LNCaP clone FGC (cell line): ENCODE measurements around the gene FHL2.
A peak's percentile ranks its signal among the peaks of the same experiment; 100 is the strongest.

Experiments used
- DNase-seq: peaks from one replicate; pipeline ENCODE4 v3.0.0-alpha.2; 2011; ENCODE audit warnings: low read depth
- H3K4me3 ChIP-seq: 2 replicates; pipeline ENCODE4 v1.5.1; 2011; ENCODE audit warnings: mild to moderate bottlenecking, low read depth, low read length, control low read depth
- TF ChIP-seq, protein P1 (sequence below): IDR thresholded peaks from 2 replicates; pipeline ENCODE4 v1.5.1; 2012; ENCODE audit warnings: mild to moderate bottlenecking; ENCODE audit not compliant: control insufficient read depth, insufficient read depth; ENCODE audit errors: extremely low read depth

Gene FHL2

GRCh38 chr2:105378921-105379383, 19.9 kb downstream of the FHL2 start:
- no peak for DNase-seq
- H3K4me3 ChIP-seq = no peak overlapping the region
- TF ChIP-seq, protein P1, sequence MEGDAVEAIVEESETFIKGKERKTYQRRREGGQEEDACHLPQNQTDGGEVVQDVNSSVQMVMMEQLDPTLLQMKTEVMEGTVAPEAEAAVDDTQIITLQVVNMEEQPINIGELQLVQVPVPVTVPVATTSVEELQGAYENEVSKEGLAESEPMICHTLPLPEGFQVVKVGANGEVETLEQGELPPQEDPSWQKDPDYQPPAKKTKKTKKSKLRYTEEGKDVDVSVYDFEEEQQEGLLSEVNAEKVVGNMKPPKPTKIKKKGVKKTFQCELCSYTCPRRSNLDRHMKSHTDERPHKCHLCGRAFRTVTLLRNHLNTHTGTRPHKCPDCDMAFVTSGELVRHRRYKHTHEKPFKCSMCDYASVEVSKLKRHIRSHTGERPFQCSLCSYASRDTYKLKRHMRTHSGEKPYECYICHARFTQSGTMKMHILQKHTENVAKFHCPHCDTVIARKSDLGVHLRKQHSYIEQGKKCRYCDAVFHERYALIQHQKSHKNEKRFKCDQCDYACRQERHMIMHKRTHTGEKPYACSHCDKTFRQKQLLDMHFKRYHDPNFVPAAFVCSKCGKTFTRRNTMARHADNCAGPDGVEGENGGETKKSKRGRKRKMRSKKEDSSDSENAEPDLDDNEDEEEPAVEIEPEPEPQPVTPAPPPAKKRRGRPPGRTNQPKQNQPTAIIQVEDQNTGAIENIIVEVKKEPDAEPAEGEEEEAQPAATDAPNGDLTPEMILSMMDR = no peak

- TF ChIP-seq, protein P1 = no peak
- H3K4me3 ChIP-seq = no peak overlapping the region
- DNase-seq = no peak
Measured at GRCh38 chr2:105378276-105378840, 20.5 kb downstream of the FHL2 start.

DNA sequence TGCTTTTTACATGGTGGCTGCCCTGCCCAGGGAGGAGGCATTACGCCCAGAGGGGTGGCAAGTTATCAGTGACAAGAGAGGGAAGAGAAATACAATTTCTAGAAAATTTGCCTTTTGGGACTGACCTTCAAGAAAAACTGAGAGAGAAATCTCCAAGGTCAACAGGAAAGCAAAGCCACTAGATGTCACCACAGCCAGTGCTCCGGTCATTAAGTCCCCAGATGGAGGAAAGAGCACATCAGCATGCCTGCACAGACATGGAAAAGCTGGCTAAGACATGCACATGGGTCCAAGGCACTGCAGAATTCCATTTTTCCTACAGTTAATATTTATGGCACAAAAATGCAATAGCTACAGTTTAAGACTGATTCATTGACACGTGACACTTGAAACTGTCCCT, 21.0 kb downstream of the FHL2 start:
- DNase-seq = no peak
- no peak overlapping the region for H3K4me3 ChIP-seq
- TF ChIP-seq, protein P1 = 0 out of 2 replicates have a peak, but pooled peaks have one; percentile 19

DNA sequence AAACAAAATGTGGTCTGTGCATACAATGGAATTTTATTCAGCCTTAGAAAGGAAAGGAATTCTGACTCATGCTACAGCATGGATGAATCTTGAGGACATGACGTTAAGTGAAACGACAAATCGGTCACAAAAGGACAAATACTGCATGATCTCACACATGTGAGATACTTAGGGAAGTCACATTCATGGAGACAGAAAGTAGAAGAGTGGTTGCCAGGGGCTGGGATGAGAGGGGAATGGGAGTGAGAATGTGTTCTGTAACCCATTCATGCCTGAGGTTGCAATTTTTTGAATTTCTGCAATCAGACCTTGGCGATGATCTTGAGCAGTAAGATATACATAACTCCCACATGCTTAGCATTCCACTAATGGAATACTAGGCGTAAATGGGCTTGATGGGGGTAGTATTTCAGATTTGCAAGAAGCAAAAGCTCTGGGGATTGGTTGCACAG, 22.0 kb downstream of the FHL2 start:
- H3K4me3 ChIP-seq = no peak overlapping the region
- TF ChIP-seq, protein P1 = no peak
- no peak for DNase-seq

DNA sequence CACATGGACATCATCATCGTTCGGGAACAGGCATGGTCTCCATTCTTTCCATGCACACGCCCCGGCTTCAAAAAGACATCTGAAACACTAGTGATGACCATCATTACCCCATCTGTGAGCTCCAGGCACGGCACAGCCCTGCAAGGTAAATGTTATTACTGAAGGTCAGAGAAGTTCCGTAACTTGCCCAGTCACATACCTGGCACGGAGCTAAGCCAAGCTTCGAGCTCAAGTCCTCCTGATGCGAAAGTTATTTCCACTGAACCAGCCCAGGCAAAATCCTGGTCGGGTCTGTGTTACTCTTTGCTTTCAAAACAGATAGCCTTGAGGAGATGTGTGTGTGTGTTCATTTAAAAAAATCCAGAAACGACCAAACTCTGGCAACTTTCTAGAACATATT, 22.8 kb downstream of the FHL2 start:
- DNase-seq = no peak
- no peak overlapping the region for H3K4me3 ChIP-seq
- TF ChIP-seq, protein P1 = no peak

DNA sequence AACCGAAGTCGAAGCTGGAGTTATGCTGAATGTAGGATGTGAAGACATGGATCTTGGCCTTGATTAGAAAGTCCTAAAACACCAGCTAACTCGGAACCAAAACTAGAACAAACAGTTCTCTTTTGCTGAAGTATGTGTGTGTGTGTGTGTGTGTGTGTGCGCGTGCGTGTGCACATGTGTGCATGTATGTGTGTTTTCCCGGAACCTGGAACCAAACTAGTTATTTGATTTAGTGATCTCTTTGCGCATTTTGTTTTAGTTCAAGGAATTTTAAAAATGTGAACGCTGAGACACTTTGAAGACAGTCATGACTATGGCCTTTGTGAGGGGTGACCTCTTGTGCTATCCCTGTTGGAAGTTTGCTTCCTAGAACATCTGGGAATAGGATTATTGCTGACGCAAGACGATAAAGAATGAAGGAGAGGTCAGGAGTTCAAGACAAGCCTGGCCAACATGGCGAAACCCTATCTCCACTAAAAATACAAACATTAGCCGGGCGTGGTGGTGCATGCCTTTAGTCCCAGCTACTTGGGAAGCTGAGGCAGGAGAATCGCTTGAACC, 23.8 kb downstream of the FHL2 start:
- no peak for DNase-seq
- TF ChIP-seq, protein P1 = no peak
- H3K4me3 ChIP-seq = no peak overlapping the region
